ENCODE results near the gene PARD6B. TPM values are rescaled to one million over a fixed set of nuclear protein-coding genes. Genes with fewer than 3 reads are reported as not detected.
A peak's percentile ranks its signal among the peaks of the same experiment; 100 is the strongest.

PARD6B gene
- total and polyA plus RNA-seq, 2 of the 13 experiments (the other 11 are each of a cell fraction or from before 2014, with no cell fraction given) = 6.9 to 22.2 TPM

GRCh38 chr20:50731930-50732690, 730 bp downstream of the PARD6B start (continued):
- no peak for TF ChIP-seq ZBTB3 (CRISPR knock-in tag; IDR thresholded peaks at IDR 0.05; ENCODE audit: borderline replicate concordance, low read depth)
- TF ChIP-seq SIN3A (IDR thresholded peaks at IDR 0.05; ENCODE audit: borderline replicate concordance, low read depth, low read length) = 0 out of 2 replicates have a peak, but pooled peaks have one; percentile 34
- peak; percentile 76; the same call in 1 of the 2 replicates for TF ChIP-seq CHD2 (IDR thresholded peaks at IDR 0.05; ENCODE audit: low read depth, low read length)

- Histone ChIP-seq H3K27ac (ENCODE audit: extremely low read length, insufficient read depth, low read length) (peak overlapping the region; percentile 13), H3K4me2 (ENCODE audit: low read depth, low read length) (peak overlapping the region; percentile 91), H3K27me3 (ENCODE audit: control insufficient read depth in 1 of 2, insufficient read depth in 2 of 2, low read length in 2 of 2) (no peaks in the 10 kb centered on the region; a peak in 1 of 5 replicates), H3K79me2 (ENCODE audit: insufficient read depth, low read length) (peaks cover 72% of the 10 kb centered on the region), H3K4me1 (ENCODE audit: insufficient read depth, low read length) (peaks cover 81% of the 10 kb centered on the region), H3K4me3 (replicated peaks in 1 of 3; ENCODE audit: insufficient read depth in 1 of 3, low read depth in 2 of 3, low read length in 3 of 3) (peak overlapping the region; percentile 88 to 96 (median 95)), H2AFZ (ENCODE audit: low read length) (no peak overlapping the region), H3K9ac (ENCODE audit: insufficient read depth, low read depth, low read length) (peak overlapping the region; percentile 51), H3K9me3 (ENCODE audit: low read length) (no peaks in the 10 kb centered on the region), H4K20me1 (ENCODE audit: insufficient read depth, low read length) (peaks cover 18% of the 10 kb centered on the region), H3K36me3 (replicated peaks in 1 of 2; ENCODE audit: control insufficient read depth in 1 of 2, insufficient read depth in 2 of 2, low read length in 2 of 2) (peaks cover 3 to 16% of the 10 kb centered on the region in 2 experiments; a peak in 4 of 5 replicates)
- WGBS (ENCODE audit: low lambda C conversion rate) = 53% methylated on average over 1 of the region's 1 CpG
- DNase-seq (ENCODE audit: low spot score) (no peak), FAIRE-seq (no peak), ATAC-seq (no peak)
- BruUV-seq (replicated peaks) = no TSS peak
- in situ Hi-C loops (cut with HindIII; ENCODE audit: extremely low pct_ligation_motif_present, low pct_unique_long_range_greater_than_20kb) (loop anchor here (25.0 kb wide), 1 partner anchor 96 kb away; no protein-coding TSS in a partner anchor), intact Hi-C loops (cut with micrococcal nuclease; ENCODE audit: unreplicated experiment) (no loop called here)
- ChIA-PET POLR2A (interaction anchor here (0.6 to 5.1 kb wide), 6 partner anchors 9 to 75 kb away, joined by 3 to 53 read pairs (median 5); no protein-coding TSS in a partner anchor), CTCF (ENCODE audit: low intra/inter-chr PET ratio, low total read pairs) (no interaction called here)
- peak; percentile 20; the same call in 1 of the 2 replicates for TF ChIP-seq CEBPB (IDR thresholded peaks at IDR 0.05; ENCODE audit: borderline replicate concordance, low read depth, low read length)
- TF ChIP-seq PHF8 (CRISPR knock-in tag; IDR thresholded peaks at IDR 0.05) = no peak
- peak; percentile 12; the same call in 1 of the 2 replicates for TF ChIP-seq TARDBP (CRISPR knock-in tag; IDR thresholded peaks at IDR 0.05)
- TF ChIP-seq ZFP36L2 (CRISPR knock-in tag; IDR thresholded peaks at IDR 0.05) = no peak
- TF ChIP-seq HMGA1 (CRISPR knock-in tag; conservative IDR thresholded peaks at IDR 0.05) = no peak
- TF ChIP-seq ZNF850 (CRISPR knock-in tag; conservative IDR thresholded peaks at IDR 0.05) = no peak
- no peak for TF ChIP-seq E2F2 (CRISPR knock-in tag; IDR thresholded peaks at IDR 0.05; ENCODE audit: borderline replicate concordance)
- TF ChIP-seq ZNF737 (CRISPR knock-in tag; IDR thresholded peaks at IDR 0.05; ENCODE audit: borderline replicate concordance) = no peak
- no peak for TF ChIP-seq CBFB (CRISPR knock-in tag; IDR thresholded peaks at IDR 0.05)
- TF ChIP-seq DRAP1 (CRISPR knock-in tag; IDR thresholded peaks at IDR 0.05) = no peak
- no peak for TF ChIP-seq LCORL (IDR thresholded peaks at IDR 0.05)
- TF ChIP-seq LCORL (CRISPR knock-in tag; IDR thresholded peaks at IDR 0.05) = 0 out of 2 replicates have a peak, but pooled peaks have one; percentile 4
- TF ChIP-seq SYNCRIP (IDR thresholded peaks at IDR 0.05; ENCODE audit: insufficient read depth, low read depth, low read length) = no peak
- TF ChIP-seq ATF7 (IDR thresholded peaks at IDR 0.05) = 0 out of 2 replicates have a peak, but pooled peaks have one; percentile 16
- no peak for TF ChIP-seq ATF7 (CRISPR knock-in tag; IDR thresholded peaks at IDR 0.05)
- TF ChIP-seq MED8 (CRISPR knock-in tag; IDR thresholded peaks at IDR 0.05; ENCODE audit: insufficient replicate concordance) = no peak
- TF ChIP-seq ZNF761 (CRISPR knock-in tag; conservative IDR thresholded peaks at IDR 0.05) = no peak
- peak; percentile 30 for TF ChIP-seq RBFOX2 (IDR thresholded peaks at IDR 0.05; ENCODE audit: low read depth, low read length)
- 0 out of 2 replicates have a peak, but pooled peaks have one; percentile 16 for TF ChIP-seq ZNF335 (CRISPR knock-in tag; IDR thresholded peaks at IDR 0.05)
These were observed 2.4 kb downstream of the PARD6B start for GRCh38 chr20:50733644-50734349.

All from HepG2 (cell line).